ENCODE measurements around the gene CACNA1D.
A peak's percentile ranks its signal among the peaks of the same experiment; 100 is the strongest.

CACNA1D gene

GRCh38 chr3:53705774-53706173, 211.4 kb downstream of the CACNA1D start:
- H3K4me3 ChIP-seq (replicated peaks; ENCODE audit: low read depth, low read length), result no peak overlapping the region
- TF ChIP-seq, protein P1, sequence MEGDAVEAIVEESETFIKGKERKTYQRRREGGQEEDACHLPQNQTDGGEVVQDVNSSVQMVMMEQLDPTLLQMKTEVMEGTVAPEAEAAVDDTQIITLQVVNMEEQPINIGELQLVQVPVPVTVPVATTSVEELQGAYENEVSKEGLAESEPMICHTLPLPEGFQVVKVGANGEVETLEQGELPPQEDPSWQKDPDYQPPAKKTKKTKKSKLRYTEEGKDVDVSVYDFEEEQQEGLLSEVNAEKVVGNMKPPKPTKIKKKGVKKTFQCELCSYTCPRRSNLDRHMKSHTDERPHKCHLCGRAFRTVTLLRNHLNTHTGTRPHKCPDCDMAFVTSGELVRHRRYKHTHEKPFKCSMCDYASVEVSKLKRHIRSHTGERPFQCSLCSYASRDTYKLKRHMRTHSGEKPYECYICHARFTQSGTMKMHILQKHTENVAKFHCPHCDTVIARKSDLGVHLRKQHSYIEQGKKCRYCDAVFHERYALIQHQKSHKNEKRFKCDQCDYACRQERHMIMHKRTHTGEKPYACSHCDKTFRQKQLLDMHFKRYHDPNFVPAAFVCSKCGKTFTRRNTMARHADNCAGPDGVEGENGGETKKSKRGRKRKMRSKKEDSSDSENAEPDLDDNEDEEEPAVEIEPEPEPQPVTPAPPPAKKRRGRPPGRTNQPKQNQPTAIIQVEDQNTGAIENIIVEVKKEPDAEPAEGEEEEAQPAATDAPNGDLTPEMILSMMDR (IDR thresholded peaks at IDR 0.05; ENCODE audit: low read depth, low read length, missing control alignments), result no peak
- DNase-seq (ENCODE audit: extremely low read depth, low read depth), result no peak

DNA sequence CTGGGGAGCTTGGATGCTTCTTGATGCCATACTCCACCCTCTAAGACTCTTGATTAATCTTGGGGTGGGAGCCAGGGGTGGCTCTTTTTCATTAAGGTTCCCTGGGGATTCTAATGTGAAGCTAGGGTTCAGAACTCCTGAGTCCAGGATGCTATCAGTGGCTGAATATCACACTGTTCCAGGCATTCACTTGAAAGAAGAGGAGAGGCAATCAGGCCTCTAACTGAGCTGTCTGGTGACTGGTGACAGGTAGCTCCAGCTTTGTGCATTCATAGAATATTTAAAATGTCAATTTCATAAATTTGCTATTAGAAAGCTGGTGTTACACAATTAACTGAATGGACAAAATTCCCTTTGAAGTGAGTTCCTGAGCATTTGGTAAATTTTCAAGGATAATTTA, 212.8 kb downstream of the CACNA1D start:
- TF ChIP-seq, protein P1 (IDR thresholded peaks at IDR 0.05; ENCODE audit: low read depth, low read length, missing control alignments), result no peak
- H3K4me3 ChIP-seq (replicated peaks; ENCODE audit: low read depth, low read length), result no peak overlapping the region
- DNase-seq (ENCODE audit: extremely low read depth, low read depth), result no peak

DNA sequence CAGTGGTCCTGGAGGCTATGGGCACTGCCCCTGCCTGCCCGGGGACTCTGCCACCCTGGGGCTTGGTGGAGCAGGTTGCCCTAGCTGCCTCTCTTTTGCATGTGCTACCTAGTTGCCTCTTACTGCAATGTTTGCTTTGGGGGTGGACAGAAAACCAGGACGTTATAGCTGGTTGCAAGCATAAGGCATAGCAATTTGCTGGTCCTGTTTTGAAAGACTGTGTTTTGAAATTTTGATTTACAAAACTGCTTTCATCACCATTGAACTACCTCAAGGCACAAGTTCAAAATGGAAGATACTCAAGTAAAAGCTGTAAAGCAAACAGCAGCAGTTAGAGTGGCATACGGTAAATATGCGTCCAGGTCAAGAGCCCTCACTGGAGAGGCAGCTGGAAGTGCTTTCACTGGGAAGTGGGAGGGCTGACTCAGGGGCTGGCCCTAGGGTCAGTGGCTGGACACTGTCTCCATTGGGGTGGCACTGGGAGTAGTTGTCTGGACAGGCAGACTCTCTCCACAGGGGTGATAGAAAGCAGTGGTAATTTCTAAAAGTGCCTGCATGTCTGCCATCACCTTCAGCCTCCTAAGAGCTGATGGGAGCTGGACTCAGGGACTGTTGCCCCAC, 213.7 kb downstream of the CACNA1D start:
- no peak for DNase-seq (ENCODE audit: extremely low read depth, low read depth)
- no peak overlapping the region for H3K4me3 ChIP-seq (replicated peaks; ENCODE audit: low read depth, low read length)
- TF ChIP-seq, protein P1 (IDR thresholded peaks at IDR 0.05; ENCODE audit: low read depth, low read length, missing control alignments), result no peak

- TF ChIP-seq, protein P1 (IDR thresholded peaks at IDR 0.05; ENCODE audit: low read depth, low read length, missing control alignments), result no peak
- DNase-seq (ENCODE audit: extremely low read depth, low read depth), result no peak
- H3K4me3 ChIP-seq (replicated peaks; ENCODE audit: low read depth, low read length), result no peak overlapping the region
Measured at GRCh38 chr3:53709256-53709655, 214.8 kb downstream of the CACNA1D start.

GRCh38 chr3:53709860-53710674, 215.7 kb downstream of the CACNA1D start:
- peak; percentile 27 for DNase-seq (ENCODE audit: extremely low read depth, low read depth)
- H3K4me3 ChIP-seq (replicated peaks; ENCODE audit: low read depth, low read length), result no peak overlapping the region
- TF ChIP-seq, protein P1 (IDR thresholded peaks at IDR 0.05; ENCODE audit: low read depth, low read length, missing control alignments), result peak; percentile 74

GRCh38 chr3:53711387-53711786, 217.0 kb downstream of the CACNA1D start:
- TF ChIP-seq, protein P1 (IDR thresholded peaks at IDR 0.05; ENCODE audit: low read depth, low read length, missing control alignments), result no peak
- DNase-seq (ENCODE audit: extremely low read depth, low read depth), result no peak
- H3K4me3 ChIP-seq (replicated peaks; ENCODE audit: low read depth, low read length), result no peak overlapping the region
